ENCODE measurements around the gene HS3ST4. TPM values are rescaled to one million over a fixed set of nuclear protein-coding genes. Genes with fewer than 3 reads are reported as not detected.
"Not testable (repeated sequence)": the region's sequence is repeated elsewhere in the genome, so short reads cannot be mapped to it uniquely, and the experiment has no call there.

HS3ST4 gene
- total RNA-seq, 1 experiment from 2014 or later: not detected

GRCh38 chr16:25730396-25730795 lies 38.6 kb downstream of the HS3ST4 start:
- no peak for DNase-seq (ENCODE audit: low spot score)

GRCh38 chr16:25734430-25735385 lies 42.9 kb downstream of the HS3ST4 start:
- no peak for DNase-seq (ENCODE audit: low spot score)

GRCh38 chr16:25735645-25736044 lies 43.9 kb downstream of the HS3ST4 start:
- DNase-seq (ENCODE audit: low spot score): no peak

DNA sequence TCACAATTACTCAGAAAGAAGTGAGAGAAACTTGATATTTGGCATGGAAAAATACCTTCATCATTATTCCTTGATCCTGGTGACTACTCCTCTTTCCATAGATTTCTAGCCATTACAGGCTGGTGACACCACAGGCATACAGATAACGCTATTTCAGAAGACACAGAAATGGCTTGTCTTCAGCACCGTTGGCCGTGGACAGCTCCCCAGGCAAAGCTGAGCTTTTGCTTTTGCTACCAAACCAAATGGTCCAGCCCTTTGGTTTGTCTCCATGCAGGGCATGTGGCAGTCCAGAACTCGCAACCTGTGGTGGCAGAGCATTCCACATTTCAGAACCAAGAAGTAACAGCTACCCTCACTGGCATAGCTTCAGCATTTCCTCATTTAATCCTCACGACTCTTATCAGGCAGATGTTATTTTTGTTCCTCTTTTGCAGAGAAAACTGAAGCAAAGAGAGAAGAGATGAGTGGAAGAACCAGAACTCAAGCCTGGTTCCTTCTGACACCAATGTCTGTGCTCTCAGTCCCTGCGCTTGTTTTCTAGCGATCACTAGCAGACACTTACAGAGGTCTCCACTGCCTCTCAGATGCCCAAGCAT lies 55.5 kb downstream of the HS3ST4 start:
- no peak for DNase-seq (ENCODE audit: low spot score)

GRCh38 chr16:25748092-25748654 lies 56.4 kb downstream of the HS3ST4 start:
- DNase-seq (ENCODE audit: low spot score): no peak

DNA sequence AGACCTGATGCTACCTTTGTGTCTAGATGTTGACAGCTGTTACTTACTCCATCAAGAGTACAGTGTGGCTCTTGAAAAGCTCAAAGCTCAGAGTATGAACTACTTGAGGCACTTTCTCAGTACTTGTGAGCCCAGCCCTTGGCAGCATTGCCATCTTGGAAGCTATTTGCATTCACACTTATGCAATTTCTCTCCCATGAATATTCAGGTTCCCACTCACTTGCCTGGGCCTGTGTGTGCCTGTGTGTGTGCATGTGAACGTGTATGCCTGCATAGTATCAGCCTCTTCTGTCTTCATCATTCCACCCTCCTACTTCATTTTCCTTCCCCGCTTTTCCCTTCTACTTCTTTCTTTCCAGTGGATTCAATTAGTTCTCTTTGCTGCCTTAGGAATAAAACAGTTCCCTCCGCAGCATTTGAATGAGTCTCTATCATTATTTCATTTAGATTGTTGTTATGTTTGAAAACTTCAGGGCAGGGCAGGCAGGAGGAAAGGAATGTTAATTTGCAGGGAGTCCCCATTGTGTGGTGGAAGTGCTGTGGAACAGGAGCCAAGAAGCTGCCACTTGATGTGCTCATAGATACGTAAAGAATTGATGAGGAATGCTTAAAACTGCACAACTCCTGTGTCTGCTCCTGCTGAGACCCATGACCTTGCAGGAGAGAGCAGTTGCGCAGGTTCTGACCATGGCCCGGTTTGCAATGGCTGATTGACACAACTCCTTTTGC lies 58.9 kb downstream of the HS3ST4 start:
- no peak for DNase-seq (ENCODE audit: low spot score)

- DNase-seq (ENCODE audit: low spot score): no peak
Observed at GRCh38 chr16:25751230-25751835, 59.6 kb downstream of the HS3ST4 start.

- DNase-seq (ENCODE audit: low spot score): no peak
Observed at GRCh38 chr16:25764466-25764865, 72.7 kb downstream of the HS3ST4 start.

GRCh38 chr16:25771216-25771615 lies 79.5 kb downstream of the HS3ST4 start:
- no peak for DNase-seq (ENCODE audit: low spot score)

DNA sequence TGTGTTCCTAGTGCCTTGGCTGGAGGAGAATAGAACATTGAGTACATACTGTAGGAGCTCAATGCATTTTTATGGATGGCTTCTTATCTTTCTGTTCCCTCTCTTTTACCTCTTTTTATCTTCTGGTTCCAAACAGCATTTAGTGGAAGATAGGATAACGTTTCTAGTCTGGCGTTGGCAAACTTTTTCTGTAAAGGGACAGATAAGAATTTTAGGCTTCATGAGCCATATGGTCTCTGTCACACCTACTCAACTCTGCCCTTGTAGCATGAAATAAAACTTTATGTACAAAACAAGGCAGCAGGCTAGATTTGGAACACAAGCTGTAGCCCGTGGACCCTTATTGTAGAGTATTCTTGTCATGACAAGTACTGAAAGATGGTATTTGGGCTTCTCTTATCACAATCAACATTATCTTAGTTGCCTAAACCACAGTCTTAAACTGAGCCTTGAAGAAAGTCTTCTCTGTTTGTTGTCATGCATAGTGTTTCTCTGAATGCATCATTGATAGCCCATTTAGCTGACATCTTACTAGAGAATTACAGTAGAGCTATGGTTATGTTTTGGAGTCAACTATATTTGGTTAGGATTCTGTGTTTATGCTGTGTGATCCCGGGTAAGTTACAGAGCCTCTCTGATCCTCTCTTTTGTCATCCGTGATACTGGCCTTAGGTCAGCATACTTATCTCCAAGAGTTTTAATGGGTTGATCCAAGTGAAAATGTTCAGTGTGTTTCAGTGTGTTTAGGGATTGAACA lies 80.2 kb downstream of the HS3ST4 start:
- no peak for DNase-seq (ENCODE audit: low spot score)

DNA sequence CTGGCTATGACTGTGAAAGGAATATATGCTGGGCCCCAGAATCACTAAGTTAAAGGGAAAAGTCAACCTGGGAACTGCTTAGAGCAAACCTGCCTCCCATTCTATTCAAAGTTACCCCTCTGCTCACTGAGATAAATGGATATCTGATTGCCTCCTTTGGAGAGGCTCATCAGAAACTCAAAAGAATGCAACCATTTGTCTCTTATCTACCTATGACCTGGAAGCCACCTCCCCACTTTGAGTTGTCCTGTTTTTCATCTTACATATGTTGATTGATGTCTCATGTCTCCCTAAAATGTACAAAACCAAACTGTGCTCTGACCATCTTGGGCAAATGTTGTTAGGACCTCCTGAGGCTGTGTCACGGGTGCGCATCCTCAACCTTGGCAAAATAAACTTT lies 84.5 kb downstream of the HS3ST4 start:
- DNase-seq (ENCODE audit: low spot score): not testable (repeated sequence)

DNA sequence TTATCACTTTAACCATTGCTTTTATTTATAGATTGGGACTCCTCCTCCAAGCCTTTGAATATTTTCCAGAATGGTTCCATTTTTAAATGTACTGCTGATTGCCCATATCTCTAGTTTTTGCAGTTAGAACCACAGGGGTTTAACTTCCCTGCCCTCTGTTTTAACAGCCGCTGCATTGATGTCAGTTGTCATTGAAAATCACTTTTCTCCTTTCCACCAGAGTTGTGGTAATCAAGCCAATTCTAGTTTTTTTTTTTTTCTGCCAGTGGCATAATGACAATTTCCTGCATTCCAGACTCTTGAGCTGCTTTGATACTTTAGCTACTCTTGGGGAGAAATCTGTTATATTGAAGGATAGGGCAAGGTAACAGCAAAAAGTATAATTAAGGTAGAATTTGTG lies 91.5 kb downstream of the HS3ST4 start:
- no peak for DNase-seq (ENCODE audit: low spot score)

- no peak for DNase-seq (ENCODE audit: low spot score)
Observed at GRCh38 chr16:25785361-25785760, 93.6 kb downstream of the HS3ST4 start.

- no peak for DNase-seq (ENCODE audit: low spot score)
Observed at GRCh38 chr16:25786748-25787147, 95.0 kb downstream of the HS3ST4 start.

GRCh38 chr16:25788637-25789036 lies 96.9 kb downstream of the HS3ST4 start:
- DNase-seq (ENCODE audit: low spot score): no peak

DNA sequence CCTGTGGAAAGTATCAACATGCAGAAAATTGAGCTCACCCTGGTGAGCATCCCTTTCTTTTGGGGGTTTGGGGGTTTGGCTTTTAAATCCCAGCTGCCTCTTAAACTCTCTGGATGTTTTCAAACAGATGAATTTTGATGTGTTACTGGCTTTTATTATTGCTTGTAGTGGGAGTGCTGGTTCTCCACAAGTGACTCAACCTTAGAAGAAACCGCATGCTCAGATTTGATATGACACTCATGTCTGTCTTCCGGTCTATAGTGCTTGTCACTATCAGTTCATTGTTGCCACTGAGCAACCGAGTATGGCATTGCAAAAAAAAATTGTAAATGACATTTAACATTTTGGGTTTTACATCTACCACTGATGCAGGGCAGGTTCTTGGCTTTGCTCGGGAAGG lies 104.5 kb downstream of the HS3ST4 start:
- DNase-seq (ENCODE audit: low spot score): no peak

GRCh38 chr16:25798065-25798464 lies 106.3 kb downstream of the HS3ST4 start:
- no peak for DNase-seq (ENCODE audit: low spot score)

GRCh38 chr16:25799816-25800215 lies 108.1 kb downstream of the HS3ST4 start:
- DNase-seq (ENCODE audit: low spot score): no peak

DNA sequence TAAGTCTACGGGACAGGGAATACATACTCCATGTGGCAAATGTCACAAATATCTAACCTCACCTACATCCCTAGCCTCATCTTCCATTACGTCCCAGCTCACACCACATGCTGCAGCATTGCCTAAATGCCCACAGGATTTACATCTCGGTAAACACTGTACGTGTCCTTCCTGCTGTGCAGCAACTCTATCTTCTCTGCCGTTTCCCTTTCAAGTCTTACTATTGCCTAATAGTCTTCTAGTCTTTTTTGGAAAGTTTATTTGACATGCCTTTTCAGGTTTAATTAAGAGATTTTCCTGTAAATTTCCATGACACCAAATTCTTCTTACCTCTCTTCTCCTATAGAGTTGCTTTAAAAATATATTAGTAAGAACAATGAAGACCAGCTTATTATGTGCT lies 120.5 kb downstream of the HS3ST4 start:
- no peak for DNase-seq (ENCODE audit: low spot score)

DNA sequence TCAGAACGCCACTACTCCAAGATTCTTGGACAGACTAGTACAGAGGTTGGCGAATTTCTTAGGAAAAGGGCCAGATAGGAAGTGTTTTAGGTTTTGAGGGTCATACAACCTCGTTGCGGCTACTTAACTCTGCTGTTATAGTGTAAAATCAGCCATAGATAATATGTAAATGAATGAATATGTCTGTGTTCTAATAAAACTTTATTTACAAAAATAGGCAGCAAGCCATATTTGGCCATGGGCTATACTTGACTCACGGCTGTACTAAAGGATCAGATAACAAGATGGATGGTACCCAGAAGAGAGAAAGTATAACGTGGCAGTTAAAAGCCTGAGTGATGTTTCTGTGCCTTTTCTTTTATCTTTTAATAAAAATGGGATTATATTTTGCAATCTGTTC lies 125.5 kb downstream of the HS3ST4 start:
- DNase-seq (ENCODE audit: low spot score): no peak

- no peak for DNase-seq (ENCODE audit: low spot score)
Observed at GRCh38 chr16:25817876-25818275, 126.1 kb downstream of the HS3ST4 start.

All from H4 (cell line).